Activated naive CD8-positive, alpha-beta T cell treated with anti-CD3 and anti-CD28 coated beads, Interleukin-2, amount 50 U/mL, for 24 hours (primary cell): ENCODE measurements around the gene MCF2L.

Source experiments
- ATAC-seq: fragments of 150-1000 bp; cut with Tn5 transposase; one replicate; pipeline ENCODE4 v1.10.0; 2021
- DNase-seq: peaks from one replicate; pipeline ENCODE4 v3.0.0; 2021
- H3K27ac Mint-ChIP-seq: one replicate; pipeline ENCODE4 v1.8.0; 2021; ENCODE audit warnings: mild to moderate bottlenecking, mixed read lengths
- H3K27me3 Mint-ChIP-seq: one replicate; pipeline ENCODE4 v1.8.0; 2021; ENCODE audit warnings: mixed read lengths
- H3K36me3 Mint-ChIP-seq: one replicate; pipeline ENCODE4 v1.8.0; 2021; ENCODE audit warnings: low read depth, mixed read lengths
- H3K4me1 Mint-ChIP-seq: one replicate; pipeline ENCODE4 v1.8.0; 2021; ENCODE audit warnings: mixed read lengths
- H3K4me3 Mint-ChIP-seq: one replicate; pipeline ENCODE4 v1.8.0; 2021; ENCODE audit warnings: mild to moderate bottlenecking, moderate library complexity, mixed read lengths
- H3K9me3 Mint-ChIP-seq: one replicate; pipeline ENCODE4 v1.8.0; 2021; ENCODE audit warnings: mixed read lengths

The MCF2L gene

GRCh38 chr13:112990783-112991182 is 21.8 kb downstream of the MCF2L start:
- Mint-ChIP-seq H3K4me1 (no peaks in the 10 kb centered on the region), H3K27ac (no peak overlapping the region)

GRCh38 chr13:112991609-112992008 is 22.6 kb downstream of the MCF2L start:
- H3K4me1 Mint-ChIP-seq, result no peaks in the 10 kb centered on the region
- H3K36me3 Mint-ChIP-seq, result no peaks in the 10 kb centered on the region
- no peak overlapping the region for H3K4me3 Mint-ChIP-seq
- no peaks in the 10 kb centered on the region for H3K27me3 Mint-ChIP-seq
- ATAC-seq (no peak), DNase-seq (no peak)
- no peak overlapping the region for H3K27ac Mint-ChIP-seq
- H3K9me3 Mint-ChIP-seq, result no peaks in the 10 kb centered on the region

More at GRCh38 chr13:112990783-112991182, 21.8 kb downstream of the MCF2L start:
- no peak overlapping the region for H3K4me3 Mint-ChIP-seq
- ATAC-seq (no peak), DNase-seq (no peak)
- H3K36me3 Mint-ChIP-seq, result no peaks in the 10 kb centered on the region
- no peaks in the 10 kb centered on the region for H3K9me3 Mint-ChIP-seq
- H3K27me3 Mint-ChIP-seq, result no peaks in the 10 kb centered on the region

- DNase-seq (no peak), ATAC-seq (no peak)
- Mint-ChIP-seq H3K9me3 (no peaks in the 10 kb centered on the region), H3K27me3 (no peaks in the 10 kb centered on the region), H3K36me3 (no peaks in the 10 kb centered on the region), H3K4me3 (no peak overlapping the region), H3K4me1 (no peaks in the 10 kb centered on the region), H3K27ac (no peak overlapping the region)
These were observed 24.1 kb downstream of the MCF2L start for GRCh38 chr13:112992931-112993680.

- no peak overlapping the region for H3K27ac Mint-ChIP-seq
- no peaks in the 10 kb centered on the region for H3K4me1 Mint-ChIP-seq
- no peaks in the 10 kb centered on the region for H3K9me3 Mint-ChIP-seq
- ATAC-seq, result no peak
- H3K27me3 Mint-ChIP-seq, result no peaks in the 10 kb centered on the region
- no peak for DNase-seq
- H3K4me3 Mint-ChIP-seq, result no peak overlapping the region
- H3K36me3 Mint-ChIP-seq, result no peaks in the 10 kb centered on the region
These were observed 25.2 kb downstream of the MCF2L start for GRCh38 chr13:112994084-112994780.

- Mint-ChIP-seq H3K4me3 (no peak overlapping the region), H3K36me3 (no peaks in the 10 kb centered on the region), H3K4me1 (no peaks in the 10 kb centered on the region), H3K27me3 (no peaks in the 10 kb centered on the region), H3K27ac (no peak overlapping the region), H3K9me3 (no peaks in the 10 kb centered on the region)
- ATAC-seq (no peak), DNase-seq (no peak)
These were observed 25.9 kb downstream of the MCF2L start for GRCh38 chr13:112994781-112995355.

- Mint-ChIP-seq H3K9me3 (no peaks in the 10 kb centered on the region), H3K36me3 (no peaks in the 10 kb centered on the region), H3K27me3 (no peaks in the 10 kb centered on the region), H3K4me3 (no peak overlapping the region), H3K4me1 (no peaks in the 10 kb centered on the region), H3K27ac (no peak overlapping the region)
- DNase-seq, result no peak
- no peak for ATAC-seq
These were observed 26.6 kb downstream of the MCF2L start for GRCh38 chr13:112995395-112996191.

- no peak for DNase-seq
- ATAC-seq, result no peak
- H3K27me3 Mint-ChIP-seq, result no peaks in the 10 kb centered on the region
- H3K27ac Mint-ChIP-seq, result no peak overlapping the region
- H3K4me3 Mint-ChIP-seq, result no peak overlapping the region
- H3K9me3 Mint-ChIP-seq, result no peaks in the 10 kb centered on the region
- H3K4me1 Mint-ChIP-seq, result no peaks in the 10 kb centered on the region
- no peaks in the 10 kb centered on the region for H3K36me3 Mint-ChIP-seq
These were observed 27.7 kb downstream of the MCF2L start for GRCh38 chr13:112996671-112997091.

- H3K27ac Mint-ChIP-seq, result no peak overlapping the region
- H3K4me1 Mint-ChIP-seq, result no peaks in the 10 kb centered on the region
- no peaks in the 10 kb centered on the region for H3K9me3 Mint-ChIP-seq
- H3K36me3 Mint-ChIP-seq, result no peaks in the 10 kb centered on the region
- no peak overlapping the region for H3K4me3 Mint-ChIP-seq
- no peak for DNase-seq
- H3K27me3 Mint-ChIP-seq, result no peaks in the 10 kb centered on the region
- no peak for ATAC-seq
These were observed 28.4 kb downstream of the MCF2L start for GRCh38 chr13:112997188-112998130.

- Mint-ChIP-seq H3K4me1 (no peaks in the 10 kb centered on the region), H3K27ac (no peak overlapping the region), H3K9me3 (no peaks in the 10 kb centered on the region), H3K27me3 (no peaks in the 10 kb centered on the region), H3K4me3 (no peak overlapping the region), H3K36me3 (no peaks in the 10 kb centered on the region)
- ATAC-seq, result no peak
- no peak for DNase-seq
These were observed 29.7 kb downstream of the MCF2L start for GRCh38 chr13:112998521-112999280.

GRCh38 chr13:112999414-113000177 is 30.6 kb downstream of the MCF2L start:
- no peak overlapping the region for H3K27ac Mint-ChIP-seq
- H3K4me1 Mint-ChIP-seq, result peaks cover 1% of the 10 kb centered on the region
- H3K4me3 Mint-ChIP-seq, result no peak overlapping the region

GRCh38 chr13:113000575-113000974 is 31.6 kb downstream of the MCF2L start:
- ATAC-seq, result no peak
- DNase-seq, result no peak
- Mint-ChIP-seq H3K4me1 (peaks cover 9% of the 10 kb centered on the region), H3K4me3 (no peak overlapping the region), H3K27ac (no peak overlapping the region), H3K27me3 (peaks cover 3% of the 10 kb centered on the region), H3K9me3 (peaks cover 4% of the 10 kb centered on the region), H3K36me3 (peaks cover 8% of the 10 kb centered on the region)

More at GRCh38 chr13:112999414-113000177, 30.6 kb downstream of the MCF2L start:
- no peak for DNase-seq
- no peak for ATAC-seq
- H3K36me3 Mint-ChIP-seq, result peaks cover under 1% of the 10 kb centered on the region
- H3K27me3 Mint-ChIP-seq, result no peaks in the 10 kb centered on the region
- no peaks in the 10 kb centered on the region for H3K9me3 Mint-ChIP-seq

- H3K27me3 Mint-ChIP-seq, result peaks cover 3% of the 10 kb centered on the region
- no peak overlapping the region for H3K27ac Mint-ChIP-seq
- no peak for ATAC-seq
- no peak overlapping the region for H3K4me3 Mint-ChIP-seq
- DNase-seq, result no peak
- peaks cover 9% of the 10 kb centered on the region for H3K36me3 Mint-ChIP-seq
- peaks cover 4% of the 10 kb centered on the region for H3K9me3 Mint-ChIP-seq
- H3K4me1 Mint-ChIP-seq, result peaks cover 12% of the 10 kb centered on the region
These were observed 32.5 kb downstream of the MCF2L start for GRCh38 chr13:113001241-113002140.
